NCI-H345 (cell line): Measurements from ENCODE around the gene UMODL1.

Experiments
- DNase-seq: peaks from one replicate; lab custom pipeline; 2025; lab: John Stamatoyannopoulos, UW

Gene UMODL1

DNA sequence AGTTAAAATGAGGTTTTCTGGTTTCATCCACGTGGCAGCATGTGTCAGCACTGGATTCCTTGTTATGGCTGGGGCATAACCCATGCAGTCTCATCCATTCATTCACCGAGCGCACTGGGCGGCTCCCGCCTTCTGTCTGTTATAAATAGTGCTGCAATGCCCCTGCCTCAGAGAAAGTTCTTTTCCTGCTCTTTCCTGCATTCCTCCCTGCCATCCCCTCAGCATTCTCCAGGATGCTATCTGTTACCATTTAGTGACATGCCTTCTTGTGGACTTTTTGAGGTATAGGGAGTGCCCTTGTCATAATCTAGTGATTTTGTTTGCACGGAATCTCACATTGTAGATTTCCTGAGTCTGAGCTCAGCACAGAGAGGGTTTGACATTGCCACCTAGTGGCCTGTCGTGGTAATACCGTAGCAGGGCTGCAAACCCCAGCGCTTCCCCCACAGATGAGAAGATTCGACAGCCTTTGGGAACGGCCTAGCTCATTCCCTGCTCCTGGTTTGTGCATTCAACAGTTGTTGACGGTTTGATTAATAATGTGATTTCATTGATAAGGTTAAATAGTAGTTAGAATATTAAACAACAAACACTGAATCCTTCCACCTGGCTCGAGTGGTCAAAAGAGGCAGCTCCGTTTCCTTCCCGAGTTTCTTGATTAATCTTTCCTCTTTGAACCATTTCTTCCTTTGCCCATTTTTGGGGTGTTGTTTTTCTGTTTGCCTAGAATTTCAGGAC is 46.3 kb downstream of the UMODL1 start:
- peak; percentile 90 for DNase-seq

DNA sequence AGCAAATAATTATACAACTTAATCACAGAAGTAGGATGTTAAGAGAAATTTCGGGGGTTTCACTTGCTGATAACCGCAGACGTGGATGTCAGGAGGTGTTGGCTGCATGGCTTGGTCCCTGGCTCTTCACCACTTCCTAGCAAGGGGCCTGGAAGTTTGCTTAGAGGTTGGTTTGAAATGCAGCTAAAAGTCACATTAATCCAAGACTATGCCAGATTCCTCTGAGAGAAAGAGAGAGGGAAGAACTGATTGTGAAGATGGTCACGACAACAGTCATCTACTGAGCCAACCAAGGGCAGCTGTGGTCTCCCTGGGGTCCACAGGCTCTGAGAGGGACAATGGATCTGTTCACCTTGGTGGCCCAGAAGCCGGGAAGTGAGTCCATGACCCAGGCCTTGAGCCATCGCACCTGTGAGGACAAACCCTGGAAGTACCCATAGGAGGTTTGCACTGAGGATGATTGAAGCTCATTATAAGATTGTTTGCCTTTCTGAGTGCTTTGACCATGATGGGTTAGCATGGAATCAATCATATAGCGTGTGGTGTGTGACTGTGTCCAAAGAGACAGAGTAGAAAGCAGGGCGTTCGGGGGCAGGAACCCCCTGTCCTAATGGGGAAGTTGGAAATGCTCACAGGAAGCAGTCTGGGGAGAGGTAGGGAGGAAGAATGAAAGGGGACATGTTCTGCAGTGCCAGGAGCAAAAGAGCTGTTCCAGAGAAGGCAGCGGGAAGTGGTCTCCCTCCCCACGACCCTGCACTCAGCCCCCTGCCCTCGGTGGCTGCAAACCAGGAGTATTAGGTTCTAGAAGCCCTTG is 47.1 kb downstream of the UMODL1 start:
- DNase-seq: peak; percentile 17

DNA sequence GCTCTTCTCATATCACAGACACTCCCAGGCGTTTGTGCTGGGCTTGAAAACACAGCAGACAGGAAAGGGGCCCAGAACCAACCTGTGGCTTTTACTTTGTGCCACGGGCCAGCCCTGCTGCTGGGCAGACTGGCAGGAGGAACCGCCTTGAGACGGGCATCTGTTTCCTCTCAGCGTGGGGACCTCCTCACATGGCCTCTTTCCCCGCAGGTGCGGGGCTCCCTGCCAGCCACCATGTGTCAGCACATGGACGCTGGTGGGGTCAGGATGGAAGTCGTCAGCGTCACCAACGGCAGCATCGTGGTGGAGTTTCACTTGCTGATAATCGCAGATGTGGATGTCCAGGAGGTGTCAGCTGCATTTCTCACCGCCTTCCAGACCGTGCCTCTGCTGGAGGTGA is 47.8 kb downstream of the UMODL1 start:
- DNase-seq: peak; percentile 54

DNA sequence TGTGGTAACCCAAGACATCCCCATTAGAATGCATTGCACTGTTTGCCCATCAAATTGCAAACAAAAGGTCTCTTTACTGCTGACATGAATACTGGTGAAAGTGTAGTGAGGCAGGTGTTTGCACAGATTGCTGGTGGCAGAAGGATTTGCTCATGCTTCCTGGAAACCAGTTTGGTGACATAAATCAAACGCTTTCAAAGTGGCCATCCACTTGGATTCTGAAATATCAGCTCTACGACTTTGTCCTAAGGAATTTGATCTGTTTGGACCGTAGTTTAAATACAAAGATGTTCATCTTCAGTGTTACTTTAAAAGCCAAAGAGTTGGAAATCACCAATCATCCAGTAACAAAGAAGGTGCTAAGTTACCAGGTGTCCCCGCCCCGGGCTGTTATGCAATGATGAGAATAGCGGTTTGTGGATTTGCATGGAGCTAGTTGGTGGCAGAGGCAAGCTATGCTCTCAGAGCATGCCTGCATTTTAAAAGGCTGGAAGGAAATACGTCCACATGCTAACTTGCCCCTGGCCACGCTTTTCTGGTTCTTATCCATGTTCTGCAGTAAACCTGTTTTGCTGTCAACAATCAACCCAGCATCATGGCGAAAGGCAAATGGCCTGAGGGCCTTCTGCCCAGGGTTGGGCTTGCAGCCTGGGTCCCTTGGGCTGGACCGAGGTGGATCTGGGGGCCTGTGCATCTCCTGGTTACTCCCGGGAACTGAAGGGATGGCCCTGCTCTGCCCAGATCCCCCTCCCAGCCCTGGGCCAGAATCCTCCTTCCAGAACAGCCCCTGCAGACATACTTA is 49.2 kb downstream of the UMODL1 start:
- peak; percentile 96 for DNase-seq

DNA sequence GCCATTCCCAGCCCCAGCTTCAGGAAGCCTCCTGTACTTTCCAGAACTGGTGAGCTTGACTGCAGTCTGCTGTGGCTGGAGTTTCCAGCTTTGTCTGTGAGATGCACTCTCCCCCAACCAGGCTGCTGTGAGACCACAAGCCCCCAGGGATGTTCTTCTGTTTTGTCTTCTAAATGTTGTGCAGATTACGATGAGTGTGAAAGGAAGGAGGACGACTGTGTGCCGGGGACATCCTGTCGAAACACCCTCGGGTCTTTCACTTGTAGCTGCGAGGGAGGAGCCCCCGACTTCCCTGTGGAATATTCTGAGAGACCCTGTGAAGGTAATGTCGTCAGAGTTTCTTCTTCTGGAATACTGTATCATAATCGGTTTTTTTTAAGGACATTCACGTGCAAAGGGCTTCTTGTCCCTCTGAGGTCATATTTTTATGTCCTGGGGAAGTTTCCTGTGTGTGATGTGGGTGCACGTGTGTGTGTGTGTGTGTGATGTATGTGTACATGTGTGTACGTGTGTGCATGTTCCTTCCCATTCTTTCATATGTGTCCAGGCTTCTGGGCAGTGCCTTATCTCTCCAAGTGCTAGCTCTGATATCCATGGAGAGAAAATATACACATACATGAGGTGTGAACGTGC is 49.9 kb downstream of the UMODL1 start:
- peak; percentile 44 for DNase-seq

DNA sequence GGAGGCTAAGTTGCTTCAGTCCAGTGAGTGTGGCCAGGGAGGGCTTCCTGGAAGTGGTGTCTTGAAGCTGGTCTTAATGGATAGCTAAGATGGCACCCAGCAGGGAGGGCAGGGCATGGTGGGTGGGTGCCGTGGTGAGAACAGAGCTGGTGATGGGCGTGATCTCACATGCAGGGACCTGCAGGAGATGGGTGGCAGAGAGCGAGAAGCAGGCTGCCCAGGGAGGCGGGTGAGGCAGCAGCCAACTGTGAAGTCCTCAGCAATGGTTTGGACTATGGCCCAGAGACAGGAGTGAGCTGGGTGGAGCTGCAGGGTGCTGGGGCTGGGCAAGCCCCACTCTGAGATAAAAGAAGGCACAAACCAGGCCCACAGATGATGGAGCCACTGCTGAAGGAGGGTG is 50.7 kb downstream of the UMODL1 start:
- DNase-seq: peak; percentile 84

DNA sequence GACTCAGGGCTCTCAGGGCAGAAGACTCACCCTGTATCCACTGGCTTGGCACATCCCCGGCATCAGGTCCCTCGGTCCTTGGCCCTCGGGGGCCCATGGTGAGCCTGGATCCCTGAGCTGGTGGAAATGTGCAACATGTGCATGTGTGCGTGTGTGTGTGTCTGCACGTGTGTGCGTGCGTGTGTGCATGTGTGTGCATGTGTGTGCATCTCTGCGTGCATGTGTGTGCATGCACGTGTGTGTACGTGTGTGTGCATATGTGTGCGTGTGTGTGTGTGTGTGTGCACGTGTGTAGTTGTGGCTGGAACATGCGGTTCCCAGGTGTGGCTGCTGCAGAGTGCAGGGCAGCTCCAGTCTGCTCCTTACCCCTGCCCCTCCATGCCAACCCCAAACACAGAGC is 51.3 kb downstream of the UMODL1 start:
- no peak for DNase-seq

DNA sequence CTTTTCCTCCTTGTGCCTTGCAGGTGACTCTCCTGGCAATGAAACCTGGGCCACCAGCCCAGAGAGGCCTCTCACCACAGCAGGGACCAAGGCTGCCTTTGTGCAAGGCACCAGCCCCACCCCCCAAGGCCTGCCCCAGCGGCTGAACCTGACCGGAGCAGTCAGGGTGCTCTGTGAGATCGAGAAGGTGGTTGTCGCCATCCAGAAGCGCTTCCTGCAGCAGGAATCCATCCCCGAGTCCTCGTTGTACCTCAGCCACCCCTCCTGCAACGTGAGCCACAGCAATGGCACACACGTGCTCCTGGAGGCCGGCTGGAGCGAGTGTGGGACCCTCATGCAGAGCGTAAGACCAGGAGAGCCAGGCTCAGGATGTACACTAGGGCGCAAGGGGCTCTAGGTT is 51.7 kb downstream of the UMODL1 start:
- peak; percentile 67 for DNase-seq

DNA sequence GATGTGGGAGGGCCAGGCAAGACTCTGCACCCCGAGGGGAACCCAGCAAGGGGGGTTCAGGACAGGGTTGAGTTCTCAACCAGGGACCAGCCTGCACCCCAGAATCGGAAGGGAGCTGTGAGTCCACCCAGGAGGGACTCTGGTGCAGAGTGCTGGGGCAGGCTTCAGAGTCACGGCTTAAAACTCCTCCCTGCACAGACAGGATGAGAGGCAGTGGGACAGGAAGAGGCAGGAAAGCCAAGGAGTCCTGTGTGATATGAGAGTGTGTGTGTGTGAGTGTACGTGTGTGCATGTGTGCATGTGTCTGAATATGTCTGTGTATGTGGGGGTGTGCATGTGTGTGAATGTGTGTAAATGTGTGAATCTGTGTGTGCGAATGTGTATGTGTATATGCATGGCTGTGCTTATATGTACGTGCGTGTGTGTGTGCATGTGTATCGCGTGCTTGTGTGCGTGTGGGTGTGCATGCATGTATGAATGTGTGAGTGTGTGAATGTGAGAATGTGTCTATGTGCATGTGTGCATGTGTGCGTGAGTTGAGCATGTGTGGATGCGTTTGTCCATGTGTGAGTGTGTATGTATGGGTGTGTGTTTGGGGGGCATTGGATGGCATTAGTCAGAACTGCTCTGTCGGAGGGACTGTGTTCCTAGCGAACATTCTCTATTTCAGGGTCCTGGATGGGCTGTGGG is 52.2 kb downstream of the UMODL1 start:
- no peak for DNase-seq

DNA sequence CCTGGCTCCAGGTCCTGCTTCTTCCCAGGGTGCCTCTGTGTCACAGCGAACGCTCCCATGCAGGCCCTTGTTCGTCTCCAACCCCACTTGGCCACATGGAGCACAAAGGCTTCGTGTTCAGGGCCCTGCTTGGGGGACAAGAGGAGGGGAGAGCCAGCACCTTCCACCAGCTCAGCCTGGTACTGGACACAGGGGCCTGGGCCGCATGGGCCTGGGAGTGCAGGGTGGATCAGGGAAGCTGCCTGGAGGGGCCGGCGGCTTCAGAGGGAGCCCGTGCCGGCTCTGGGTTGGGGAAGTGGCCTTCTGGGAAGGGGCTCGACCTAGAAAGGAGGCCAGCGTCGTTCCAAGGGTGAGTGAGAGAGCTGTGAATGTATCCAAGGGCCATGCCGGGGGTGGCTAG is 53.0 kb downstream of the UMODL1 start:
- no peak for DNase-seq

DNA sequence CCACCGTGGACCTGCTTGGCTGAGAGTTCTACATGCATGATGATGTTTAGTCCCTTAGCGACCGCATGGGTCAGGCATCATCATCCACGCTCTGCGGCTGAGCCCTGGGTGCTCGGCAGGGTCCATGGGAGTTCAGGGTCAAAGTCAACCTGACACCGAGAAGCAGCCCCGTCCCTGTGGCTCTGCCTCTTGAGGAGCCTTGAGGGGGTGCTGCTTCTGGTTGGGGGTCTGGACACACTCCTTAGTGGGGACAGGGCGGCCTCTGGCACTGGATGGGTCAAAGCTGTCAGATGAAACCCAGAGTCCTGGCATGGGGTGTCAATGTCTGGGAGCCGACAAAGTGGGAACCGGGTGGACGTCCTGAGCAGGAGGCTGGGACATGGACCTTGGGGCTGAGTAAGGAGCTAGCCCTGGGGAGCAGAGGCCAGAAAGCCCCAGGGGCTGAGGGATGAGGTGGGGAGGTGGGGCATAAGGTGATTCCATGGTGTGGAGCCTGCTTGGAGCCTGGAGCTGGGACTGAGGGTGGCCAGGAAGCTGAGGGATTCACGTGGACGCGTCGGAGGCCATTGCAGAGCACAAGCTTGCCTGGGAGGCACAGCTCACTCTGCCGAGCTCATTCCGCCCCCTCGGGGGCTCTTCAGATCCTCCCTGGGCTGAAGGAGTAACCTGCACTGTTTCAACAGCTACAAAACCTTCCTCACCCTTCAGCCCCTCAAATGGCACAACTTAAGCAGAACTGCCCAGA is 53.9 kb downstream of the UMODL1 start:
- DNase-seq: peak; percentile 15

DNA sequence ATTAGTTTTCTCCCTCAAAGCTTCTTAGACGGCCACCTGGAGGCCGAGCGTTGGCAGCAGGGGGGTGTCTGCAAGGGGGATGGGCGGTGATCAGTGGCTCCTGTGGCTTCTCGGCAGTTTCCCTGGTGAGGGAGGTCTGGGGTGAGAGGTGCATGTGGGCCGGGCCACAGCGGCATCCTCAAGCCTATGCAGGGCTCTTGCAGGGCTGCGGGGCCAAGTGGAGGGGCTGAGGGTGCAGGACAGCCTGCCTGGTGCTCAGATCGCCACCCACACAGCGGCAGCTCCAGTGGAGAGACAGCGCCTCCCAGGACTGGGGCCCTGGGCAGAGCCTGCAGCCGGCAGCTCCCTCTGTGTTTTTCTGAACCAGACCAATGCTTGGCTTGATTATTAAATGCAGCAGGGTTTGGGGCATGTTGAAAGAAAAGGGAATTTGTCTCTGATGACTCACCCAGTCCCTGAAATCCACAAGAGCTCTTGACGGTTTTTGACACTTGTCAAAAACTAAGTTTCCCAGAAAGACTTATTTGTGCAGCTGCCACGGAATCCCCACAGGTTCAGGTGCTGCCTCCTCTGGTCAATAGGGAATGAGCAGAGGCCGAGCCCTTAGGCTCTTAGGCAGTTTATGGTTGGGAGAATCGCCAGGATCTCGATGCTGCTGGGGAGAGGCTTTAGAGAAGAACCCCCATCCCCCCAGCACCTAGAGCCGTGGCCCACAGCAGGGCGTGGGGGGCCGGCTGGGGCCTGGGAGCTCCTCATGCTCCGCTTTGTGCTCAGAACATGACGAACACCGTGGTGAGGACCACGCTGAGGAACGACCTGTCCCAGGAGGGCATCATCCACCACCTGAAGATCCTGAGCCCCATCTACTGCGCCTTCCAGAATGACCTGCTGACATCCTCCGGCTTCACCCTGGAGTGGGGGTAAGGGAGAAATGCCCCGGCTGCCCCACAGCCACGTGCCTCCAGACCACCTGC is 54.7 kb downstream of the UMODL1 start:
- peak; percentile 69 for DNase-seq

DNA sequence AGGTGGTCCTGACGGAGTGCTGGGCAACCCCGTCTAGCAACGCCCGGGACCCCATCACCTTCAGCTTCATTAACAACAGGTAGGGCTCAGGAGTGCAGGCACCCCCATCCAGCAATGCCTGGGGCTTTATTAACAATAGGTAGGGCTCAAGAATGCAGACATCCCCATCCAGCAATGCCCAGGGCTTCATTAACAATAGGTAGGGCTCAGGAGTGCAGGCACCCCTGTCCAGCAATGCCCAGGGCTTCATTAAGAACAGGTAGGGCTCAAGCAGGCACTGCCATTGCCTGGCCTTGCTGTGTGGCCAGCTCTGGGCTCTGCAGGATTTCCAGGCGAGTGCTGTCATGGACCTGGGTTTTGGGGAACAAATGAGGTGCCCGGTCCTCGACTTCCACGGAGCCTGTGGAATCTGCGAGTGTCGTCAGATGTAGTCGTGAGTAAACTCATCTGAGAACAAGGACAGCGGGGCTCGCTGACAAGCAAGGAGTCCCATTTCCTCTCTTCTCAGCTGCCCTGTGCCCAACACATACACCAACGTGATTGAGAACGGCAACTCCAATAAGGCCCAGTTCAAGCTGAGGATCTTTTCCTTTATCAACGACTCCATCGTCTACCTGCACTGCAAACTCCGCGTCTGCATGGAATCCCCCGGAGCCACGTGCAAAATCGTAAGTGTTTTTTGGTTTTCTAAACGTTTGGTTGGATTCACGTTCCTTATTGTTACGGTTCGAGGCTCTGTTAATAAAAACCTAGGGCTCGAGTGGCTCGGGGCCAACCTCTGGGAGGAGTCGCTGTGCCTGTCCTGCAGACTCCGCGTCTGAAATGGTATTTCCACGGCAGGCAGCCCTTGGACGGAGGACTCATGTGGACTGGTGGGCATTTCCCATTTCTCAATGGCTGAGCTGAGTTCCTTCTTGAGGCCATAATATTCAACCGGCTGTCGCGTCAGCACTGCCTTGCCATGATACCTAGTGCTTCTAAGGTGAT is 56.3 kb downstream of the UMODL1 start:
- no peak for DNase-seq

DNA sequence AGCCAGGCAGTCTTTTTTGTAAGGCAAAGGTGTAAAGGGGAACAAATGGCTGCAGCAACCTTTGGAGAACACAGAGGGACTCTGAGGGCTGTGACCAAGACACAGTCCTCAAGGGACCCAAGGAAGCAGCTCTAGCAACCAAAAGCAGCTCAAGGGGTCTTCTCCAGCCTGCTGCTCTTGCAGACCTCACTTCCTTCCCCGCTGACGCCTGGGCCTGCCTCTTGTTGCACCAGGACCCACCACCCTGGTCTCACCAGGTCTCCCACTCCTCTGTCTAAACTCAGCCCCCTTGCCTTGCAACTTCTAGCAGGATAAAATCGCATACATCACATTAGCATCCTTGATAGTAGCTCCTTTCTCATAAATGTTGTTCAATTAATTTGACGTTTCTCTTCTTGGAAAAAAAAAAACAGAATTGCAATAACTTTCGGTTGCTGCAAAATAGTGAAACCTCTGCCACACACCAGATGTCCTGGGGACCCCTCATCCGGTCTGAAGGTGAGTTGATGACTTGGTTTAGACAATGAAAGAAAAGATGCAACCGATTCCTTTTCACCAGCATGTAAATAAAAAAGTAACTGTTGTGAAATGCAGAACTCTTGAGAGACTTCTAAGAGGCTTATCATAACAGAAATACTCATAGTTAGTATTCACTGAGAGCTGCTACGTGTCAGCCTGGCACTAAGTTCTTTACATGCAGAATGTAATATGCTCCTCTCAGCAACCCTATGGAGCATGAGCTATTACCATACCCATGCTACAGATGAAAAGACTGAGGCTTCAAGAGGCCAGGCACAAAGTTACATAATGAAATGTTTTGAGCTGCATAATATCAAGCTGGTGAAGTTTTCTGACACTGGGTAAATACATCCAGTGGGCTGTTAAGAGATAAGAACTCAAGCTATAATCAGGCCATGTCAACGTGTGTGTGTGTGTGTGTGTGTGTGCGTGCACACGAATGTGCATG is 58.5 kb downstream of the UMODL1 start:
- no peak for DNase-seq

DNA sequence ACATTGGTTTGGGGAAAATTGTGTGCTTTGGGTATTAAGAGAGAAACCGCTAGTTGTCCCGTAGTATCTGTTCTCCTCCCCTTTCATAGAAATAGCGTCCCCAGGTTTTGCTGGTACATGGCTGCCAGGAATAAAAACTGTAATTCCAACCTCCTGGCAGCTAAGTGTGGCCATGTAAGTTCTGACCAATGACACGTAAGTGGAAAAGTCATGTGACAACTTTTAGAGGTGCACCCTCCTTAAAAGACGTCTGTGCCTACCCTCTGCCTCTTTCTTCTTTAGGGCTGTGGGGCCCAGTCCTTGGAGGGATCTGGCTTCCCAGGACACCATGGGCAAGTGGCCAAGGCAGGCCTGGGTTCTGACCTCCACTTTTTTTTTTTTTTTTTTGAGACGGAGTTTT is 59.3 kb downstream of the UMODL1 start:
- no peak for DNase-seq

DNA sequence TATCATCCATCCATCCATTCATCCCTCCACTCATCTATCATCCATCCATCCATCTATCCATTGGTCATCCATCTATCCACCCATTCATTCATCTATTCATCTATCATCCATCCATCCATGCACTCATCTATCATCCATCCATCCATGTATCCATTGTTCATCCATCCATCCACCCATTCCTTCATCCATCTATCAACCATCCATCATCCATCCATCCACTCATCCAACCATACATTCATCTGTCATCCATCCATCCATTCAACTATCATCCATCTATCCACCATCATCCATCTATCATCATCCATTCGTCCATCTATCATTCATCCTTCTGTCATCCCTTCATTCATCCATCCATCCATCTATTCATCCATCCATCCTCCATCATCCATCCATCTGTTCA is 61.1 kb downstream of the UMODL1 start:
- DNase-seq: no peak

DNA sequence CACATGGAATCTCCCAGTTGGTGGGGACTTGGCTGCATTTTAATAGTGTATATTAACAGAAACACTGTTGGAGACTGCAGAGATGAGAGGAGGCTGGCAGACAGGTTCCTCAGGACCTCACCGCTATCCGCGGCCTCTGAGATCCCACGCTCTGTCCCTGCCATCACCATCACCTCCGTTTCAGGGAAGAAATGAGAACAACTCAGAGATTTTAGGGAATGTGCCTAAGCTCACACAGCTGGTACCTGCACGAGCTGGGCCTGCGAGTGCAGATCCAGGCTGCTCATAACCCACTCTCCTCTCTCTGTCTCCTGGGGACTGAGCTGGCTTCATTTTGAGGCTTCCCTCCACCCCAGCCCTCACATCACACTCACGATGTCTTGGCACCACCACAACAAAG is 62.0 kb downstream of the UMODL1 start:
- DNase-seq: no peak
